ENCODE results near the gene VCL.

VCL gene

DNA sequence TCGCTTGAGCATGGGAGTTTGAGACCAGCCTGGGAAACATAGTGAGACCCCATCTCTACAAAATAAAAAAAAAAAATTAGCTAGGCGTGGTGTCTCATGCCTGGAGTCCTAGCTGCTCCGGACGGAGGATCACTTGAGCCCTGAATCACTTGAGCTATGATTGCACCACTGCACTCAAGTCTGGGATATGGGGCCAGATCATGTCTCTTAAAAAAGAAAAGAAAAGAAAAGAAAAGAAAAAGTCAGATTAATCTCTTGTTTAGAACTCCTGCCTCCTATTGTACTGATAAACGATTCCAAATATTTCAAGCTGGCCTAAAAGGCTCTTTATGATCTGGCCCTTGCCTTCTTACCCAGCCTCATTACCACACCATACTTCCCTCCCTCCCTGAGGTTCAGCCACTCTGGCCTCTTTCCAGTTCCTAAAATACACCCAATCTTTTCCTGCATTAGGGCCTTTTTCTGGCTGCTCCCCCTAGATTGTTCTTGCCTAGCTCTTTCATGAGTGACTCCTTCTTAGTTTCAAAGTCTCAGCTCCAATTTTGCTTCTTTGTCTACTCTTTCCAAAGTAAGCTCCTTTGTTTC is 41.7 kb downstream of the VCL start:
- TF ChIP-seq GATA3 (IDR thresholded peaks at IDR 0.05; ENCODE audit: low read depth, low read length) (no peak), GATA2 (IDR thresholded peaks at IDR 0.05; ENCODE audit: low read depth, low read length) (no peak)

DNA sequence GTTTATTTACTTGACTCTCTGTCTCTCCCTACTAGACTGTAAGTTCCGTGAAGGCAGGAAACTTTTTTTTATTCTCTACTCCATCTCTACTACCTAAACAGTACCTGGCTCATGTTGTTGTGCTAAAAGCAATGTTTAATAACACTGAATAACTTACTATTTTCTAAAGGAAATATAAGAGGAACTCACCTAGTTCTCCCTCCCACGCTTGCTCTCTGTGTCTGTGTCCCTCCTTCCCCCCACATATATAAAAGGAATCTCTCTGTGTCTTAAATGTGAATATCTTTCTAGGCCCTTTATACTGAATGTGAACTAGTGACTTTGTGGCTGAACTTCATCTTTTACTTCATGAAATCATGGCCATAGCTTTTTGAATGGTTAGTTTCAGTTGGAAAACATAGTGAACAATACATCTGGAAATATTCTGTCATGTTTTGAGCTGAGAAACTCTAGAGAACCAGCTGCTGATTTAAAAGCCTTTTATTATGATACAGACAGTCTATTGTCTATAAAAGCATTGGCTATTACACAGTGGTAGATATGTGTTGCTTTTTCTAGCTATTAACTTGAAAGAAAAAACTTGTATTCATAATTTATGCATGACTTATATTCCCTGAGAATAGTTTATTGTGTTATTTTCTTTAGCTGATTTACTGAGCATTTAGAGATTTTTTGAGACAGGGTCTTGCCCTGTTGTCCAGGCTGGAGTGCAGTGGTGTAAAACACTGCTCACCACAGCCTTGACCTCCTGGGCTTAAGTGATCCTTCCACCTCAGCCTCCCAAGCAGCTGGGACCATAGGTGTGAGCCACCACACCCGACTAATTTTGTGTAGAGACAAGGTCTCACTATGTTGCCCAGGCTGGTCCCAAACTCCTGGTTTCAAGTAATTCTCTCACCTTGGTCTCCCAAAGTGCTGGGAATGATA is 42.5 kb downstream of the VCL start:
- TF ChIP-seq GATA3 (IDR thresholded peaks at IDR 0.05; ENCODE audit: low read depth, low read length) (no peak), GATA2 (IDR thresholded peaks at IDR 0.05; ENCODE audit: low read depth, low read length) (no peak)

DNA sequence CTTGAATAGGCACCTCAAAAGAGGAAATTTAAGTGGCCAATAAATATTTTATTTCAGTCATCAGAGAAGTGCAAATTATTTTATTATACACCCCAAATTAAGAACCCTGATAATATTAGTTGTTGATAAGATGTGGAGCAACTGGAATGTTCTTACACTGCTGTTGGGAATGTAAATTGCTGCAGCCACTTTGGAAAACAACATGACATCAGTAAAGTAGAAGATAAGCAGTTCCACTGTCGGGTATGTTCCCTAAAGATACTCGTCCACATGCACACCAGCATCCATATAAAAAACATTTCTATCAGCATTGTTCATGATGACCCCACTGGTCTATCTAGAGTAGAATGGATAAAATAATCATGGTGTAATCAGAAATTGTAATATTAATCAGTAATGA is 46.5 kb downstream of the VCL start:
- no peak for TF ChIP-seq GATA2 (IDR thresholded peaks at IDR 0.05; ENCODE audit: low read depth, low read length)

DNA sequence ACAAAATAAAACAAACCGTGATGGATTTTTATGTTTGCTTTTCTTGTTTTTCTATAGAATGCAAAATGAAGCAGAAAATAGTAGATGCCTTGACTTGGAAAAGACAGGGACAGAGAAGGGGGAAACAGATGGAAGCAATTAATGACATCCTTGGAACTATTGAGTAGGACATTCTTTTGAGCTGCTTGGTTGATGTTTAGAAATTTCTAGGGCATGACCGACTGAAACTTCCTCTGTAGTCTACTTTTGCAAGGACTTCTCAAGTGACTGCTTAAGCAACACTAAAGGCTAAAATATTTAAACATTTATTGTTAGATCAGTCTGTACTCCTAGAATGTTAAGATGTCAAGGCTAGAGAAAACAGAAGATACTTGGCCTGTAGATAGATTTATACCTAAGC is 49.4 kb downstream of the VCL start:
- TF ChIP-seq GATA2 (IDR thresholded peaks at IDR 0.05; ENCODE audit: low read depth, low read length) (no peak), GATA3 (IDR thresholded peaks at IDR 0.05; ENCODE audit: low read depth, low read length) (no peak)

DNA sequence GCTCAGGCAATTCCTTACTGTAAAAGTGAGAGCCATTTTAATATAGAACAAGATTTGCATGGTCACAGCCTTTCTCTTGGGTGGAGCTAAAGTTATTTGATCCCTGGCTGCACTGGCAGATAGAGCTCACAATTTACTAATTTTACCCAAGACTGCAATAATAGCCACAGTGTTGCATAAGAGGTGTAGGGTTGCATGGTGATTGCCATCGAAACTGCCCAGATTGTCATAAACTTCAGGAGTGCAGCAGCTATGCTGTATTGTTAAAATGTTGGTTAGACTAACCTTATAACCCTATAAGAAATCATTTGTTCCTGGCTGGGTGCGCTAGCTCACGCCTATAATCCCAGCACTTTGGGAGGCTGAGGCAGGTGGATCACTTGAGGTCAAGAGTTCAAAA is 50.0 kb downstream of the VCL start:
- TF ChIP-seq GATA3 (IDR thresholded peaks at IDR 0.05; ENCODE audit: low read depth, low read length) (no peak), GATA2 (IDR thresholded peaks at IDR 0.05; ENCODE audit: low read depth, low read length) (no peak)

DNA sequence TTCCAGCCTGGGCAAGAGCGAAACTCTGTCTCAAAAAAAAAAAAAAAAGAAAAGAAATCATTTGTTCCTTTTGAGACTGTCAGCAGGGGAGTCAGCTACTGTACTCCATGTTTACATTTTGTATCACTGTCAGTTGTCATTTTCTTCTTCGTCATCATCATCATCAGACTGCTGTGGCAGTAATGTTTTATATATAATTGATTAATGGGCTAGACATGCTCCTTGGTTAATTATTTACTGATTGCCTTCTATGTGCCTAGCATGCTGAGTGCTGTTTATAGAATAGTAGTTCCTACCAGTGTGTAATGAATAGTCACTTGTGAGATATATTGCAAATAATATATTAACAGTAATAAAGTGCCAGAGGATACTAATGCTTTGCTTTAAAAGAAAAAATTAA is 50.5 kb downstream of the VCL start:
- TF ChIP-seq GATA3 (IDR thresholded peaks at IDR 0.05; ENCODE audit: low read depth, low read length) (no peak), GATA2 (IDR thresholded peaks at IDR 0.05; ENCODE audit: low read depth, low read length) (no peak)

DNA sequence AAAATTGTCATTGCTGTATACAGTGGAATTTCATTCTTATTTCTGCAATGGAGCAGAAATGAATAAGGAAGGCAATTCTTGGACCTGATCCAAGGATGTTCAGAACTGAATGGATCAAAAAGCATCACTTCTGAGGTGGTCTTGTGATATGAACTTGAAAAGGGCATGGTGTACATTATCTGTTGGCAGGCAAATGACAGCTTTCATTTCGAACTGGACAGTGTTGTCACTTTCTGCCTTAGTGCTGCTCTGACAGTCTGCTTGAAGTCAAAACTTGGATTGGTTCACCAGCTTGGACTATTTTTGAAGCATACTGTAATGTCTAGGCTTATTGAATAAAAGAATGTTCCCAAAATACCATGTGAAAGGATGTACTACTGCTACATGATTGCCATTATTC is 52.0 kb downstream of the VCL start:
- TF ChIP-seq GATA3 (IDR thresholded peaks at IDR 0.05; ENCODE audit: low read depth, low read length) (no peak), GATA2 (IDR thresholded peaks at IDR 0.05; ENCODE audit: low read depth, low read length) (no peak)

DNA sequence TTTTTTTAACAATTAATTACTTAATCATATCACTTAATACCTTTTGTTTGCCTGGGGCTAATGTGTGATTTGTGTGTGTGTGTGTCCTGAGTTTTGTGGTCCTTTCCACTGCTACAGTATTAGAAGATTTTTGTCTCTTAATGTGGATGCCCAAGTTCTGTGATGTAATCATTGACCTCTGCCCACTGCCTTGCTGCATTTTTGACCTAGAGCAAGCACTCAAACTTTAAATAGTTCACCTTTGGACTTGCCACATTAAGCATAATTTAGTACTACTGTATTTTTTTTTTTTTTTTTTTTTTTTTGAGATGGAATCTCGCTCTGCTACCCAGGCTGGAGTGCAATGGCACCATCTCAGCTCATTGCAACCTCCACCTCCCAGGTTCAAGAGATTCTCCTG is 52.7 kb downstream of the VCL start:
- TF ChIP-seq GATA2 (IDR thresholded peaks at IDR 0.05; ENCODE audit: low read depth, low read length): no peak
- no peak for TF ChIP-seq GATA3 (IDR thresholded peaks at IDR 0.05; ENCODE audit: low read depth, low read length)

GRCh38 chr10:74051736-74052342 is 53.9 kb downstream of the VCL start:
- TF ChIP-seq GATA2 (IDR thresholded peaks at IDR 0.05; ENCODE audit: low read depth, low read length): no peak
- no peak for TF ChIP-seq GATA3 (IDR thresholded peaks at IDR 0.05; ENCODE audit: low read depth, low read length)

- TF ChIP-seq GATA2 (IDR thresholded peaks at IDR 0.05; ENCODE audit: low read depth, low read length) (no peak), GATA3 (IDR thresholded peaks at IDR 0.05; ENCODE audit: low read depth, low read length) (no peak)
Observed at GRCh38 chr10:74052994-74053393, 55.1 kb downstream of the VCL start.

DNA sequence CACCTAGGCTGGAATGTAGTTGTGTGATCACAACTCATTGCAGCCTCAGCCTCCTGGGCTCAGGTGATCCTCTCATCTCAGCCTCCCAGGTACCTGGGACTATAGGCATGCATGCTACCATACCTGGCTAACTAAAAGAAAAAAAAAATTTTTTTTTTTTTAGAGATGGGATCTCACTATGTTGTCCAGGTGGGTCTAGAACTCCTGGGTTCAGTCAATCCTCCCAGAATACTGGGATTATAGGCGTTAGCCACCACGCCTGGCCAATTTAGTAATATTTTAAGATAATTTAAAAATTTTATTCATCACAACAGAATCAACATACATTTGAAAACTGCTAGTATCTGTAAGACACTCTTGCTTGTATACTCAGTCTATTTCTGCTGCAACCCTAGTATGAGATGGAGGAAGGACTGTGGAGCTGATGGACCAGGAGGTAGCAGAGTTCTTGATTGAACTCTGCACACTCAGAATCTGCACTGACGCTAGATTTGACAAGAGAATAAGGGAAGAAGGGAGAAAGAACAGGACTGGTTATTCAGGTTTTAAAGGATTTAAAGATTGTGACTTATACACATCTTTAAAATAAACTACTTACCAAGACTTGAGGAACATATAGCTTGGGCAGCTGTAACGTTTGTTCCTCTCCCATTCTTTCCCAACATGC is 57.6 kb downstream of the VCL start:
- TF ChIP-seq GATA2 (IDR thresholded peaks at IDR 0.05; ENCODE audit: low read depth, low read length) (no peak), GATA3 (IDR thresholded peaks at IDR 0.05; ENCODE audit: low read depth, low read length) (no peak)

GRCh38 chr10:74056050-74056818 is 58.3 kb downstream of the VCL start:
- no peak for TF ChIP-seq GATA3 (IDR thresholded peaks at IDR 0.05; ENCODE audit: low read depth, low read length)

DNA sequence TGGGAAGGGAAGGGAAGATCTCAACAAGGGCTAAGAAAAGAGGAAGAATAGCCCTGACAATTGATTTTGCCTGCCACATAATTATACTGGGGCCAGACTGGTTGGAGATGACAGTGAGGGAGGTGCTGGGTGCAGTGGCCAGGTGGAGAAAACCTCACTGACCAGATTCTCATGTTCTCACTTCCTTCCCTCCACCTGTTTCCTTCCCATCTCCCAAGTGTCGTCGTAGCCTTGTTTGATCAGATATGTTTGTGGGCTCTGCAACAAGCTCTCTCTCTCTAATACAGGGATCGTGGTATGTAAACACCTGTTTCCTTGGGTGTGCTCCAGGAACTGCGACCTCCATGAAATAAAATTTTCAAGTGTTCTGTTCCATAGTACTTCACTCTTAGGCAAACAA is 60.2 kb downstream of the VCL start:
- TF ChIP-seq GATA2 (IDR thresholded peaks at IDR 0.05; ENCODE audit: low read depth, low read length) (no peak), GATA3 (IDR thresholded peaks at IDR 0.05; ENCODE audit: low read depth, low read length) (no peak)

- TF ChIP-seq GATA3 (IDR thresholded peaks at IDR 0.05; ENCODE audit: low read depth, low read length): no peak
Observed at GRCh38 chr10:74058658-74059057, 60.7 kb downstream of the VCL start.

All from SH-SY5Y (cell line).